GM21515 (cell line): ENCODE measurements around the gene UGT1A1.

Experiments used
- ATAC-seq: cut with Tn5 transposase; IDR thresholded peaks from one replicate; pipeline ENCODE4 v1.9.1; 2021; ENCODE audit not compliant: unreplicated experiment

UGT1A1 gene

GRCh38 chr2:233756429-233757081, 3.5 kb upstream of the UGT1A1 start:
- no peak for ATAC-seq

GRCh38 chr2:233758141-233758540, 1.9 kb upstream of the UGT1A1 start:
- ATAC-seq, result no peak

- ATAC-seq, result no peak
These were observed 1.2 kb upstream of the UGT1A1 start for GRCh38 chr2:233758849-233759248.

- no peak for ATAC-seq
These were observed 1.1 kb downstream of the UGT1A1 start for GRCh38 chr2:233761040-233761769.

- no peak for ATAC-seq
These were observed 4.2 kb downstream of the UGT1A1 start for GRCh38 chr2:233764264-233764663.

GRCh38 chr2:233764761-233765160, 4.7 kb downstream of the UGT1A1 start:
- ATAC-seq, result no peak

GRCh38 chr2:233766416-233766815, 6.3 kb downstream of the UGT1A1 start:
- no peak for ATAC-seq

GRCh38 chr2:233768076-233768475, 8.0 kb downstream of the UGT1A1 start:
- ATAC-seq, result no peak

GRCh38 chr2:233769260-233769659, 9.2 kb downstream of the UGT1A1 start:
- ATAC-seq, result no peak

- ATAC-seq, result no peak
These were observed 12.1 kb downstream of the UGT1A1 start for GRCh38 chr2:233772153-233772552.

- no peak for ATAC-seq
These were observed 12.5 kb downstream of the UGT1A1 start for GRCh38 chr2:233772583-233772982.

- no peak for ATAC-seq
These were observed 13.8 kb downstream of the UGT1A1 start for GRCh38 chr2:233773854-233774253.

GRCh38 chr2:233775414-233775813, 15.3 kb downstream of the UGT1A1 start:
- ATAC-seq, result no peak

GRCh38 chr2:233778030-233778429, 18.0 kb downstream of the UGT1A1 start, which contains the start of gene MROH2A:
Gene MROH2A (plus strand): TSS chr2:233778330. CDS start chr2:233779359, 1,029 bp downstream.
- ATAC-seq, result no peak

GRCh38 chr2:233779722-233780121, 19.7 kb downstream of the UGT1A1 start:
- ATAC-seq, result no peak

GRCh38 chr2:233780771-233781170, 20.7 kb downstream of the UGT1A1 start:
- no peak for ATAC-seq

- ATAC-seq, result no peak
These were observed 29.5 kb downstream of the UGT1A1 start for GRCh38 chr2:233789554-233789953.

GRCh38 chr2:233791151-233791882, 31.2 kb downstream of the UGT1A1 start:
- ATAC-seq, result no peak

GRCh38 chr2:233791883-233792329, 31.8 kb downstream of the UGT1A1 start:
- no peak for ATAC-seq

- no peak for ATAC-seq
These were observed 32.6 kb downstream of the UGT1A1 start for GRCh38 chr2:233792720-233793119.

- ATAC-seq, result no peak
These were observed 33.5 kb downstream of the UGT1A1 start for GRCh38 chr2:233793465-233794127.
